Activated CD4-positive, alpha-beta memory T cell treated with anti-CD3 and anti-CD28 coated beads for 36 hours (primary cell): ENCODE data around the gene SLC24A4. TPM values are rescaled to one million over a fixed set of nuclear protein-coding genes. Genes with fewer than 3 reads are reported as not detected.
"Not testable (repeated sequence)": the region's sequence is repeated elsewhere in the genome, so short reads cannot be mapped to it uniquely, and the experiment has no call there.

ENCODE experiments used
- CTCF ChIA-PET: fragments of 350-600 bp; sonication (Branson Sonifier 250); formaldehyde crosslinking; loops from one replicate; lab custom pipeline; 2021; ENCODE audit warnings: antibody characterized with exemption, inconsistent platforms; lab: Charles Lee
- POLR2A ChIA-PET: fragments of 350-600 bp; sonication (Branson Sonifier 250); formaldehyde crosslinking; loops from one replicate; lab custom pipeline; 2021; ENCODE audit warnings: antibody characterized with exemption; lab: Charles Lee
- DNase-seq: peaks from one replicate; pipeline ENCODE4 v3.0.0-alpha.2; 2020
- H3K27ac Mint-ChIP-seq: one replicate; pipeline ENCODE4 v1.8.0; 2021; ENCODE audit warnings: mixed read lengths
- H3K27me3 Mint-ChIP-seq: one replicate; pipeline ENCODE4 v1.8.0; 2021; ENCODE audit warnings: mixed read lengths
- H3K36me3 Mint-ChIP-seq: one replicate; pipeline ENCODE4 v1.8.0; 2021; ENCODE audit warnings: mixed read lengths
- H3K4me1 Mint-ChIP-seq: one replicate; pipeline ENCODE4 v1.8.0; 2021; ENCODE audit warnings: low read depth, mixed read lengths
- H3K4me3 Mint-ChIP-seq: one replicate; pipeline ENCODE4 v1.8.0; 2021; ENCODE audit warnings: mild to moderate bottlenecking, mixed read lengths
- H3K9me3 Mint-ChIP-seq: one replicate; pipeline ENCODE4 v1.8.0; 2021; ENCODE audit warnings: mixed read lengths
- intact Hi-C: fragments of 100-400 bp; cut with micrococcal nuclease; formaldehyde crosslinking; loops from one replicate; pipeline ENCODE4 v1.15.1; 2023
- total RNA-seq, 2 experiments: library from RNA; stranded (reverse); gene quantifications; one replicate each; pipeline ENCODE4 v1.2.3, GENCODE V29; 2021

The SLC24A4 gene
- total RNA-seq, 2 experiments from 2014 or later: not detected

- DNase-seq: no peak
- H3K4me1 Mint-ChIP-seq: no peaks in the 10 kb centered on the region
- peaks cover 5% of the 10 kb centered on the region for H3K9me3 Mint-ChIP-seq
- peaks cover 17% of the 10 kb centered on the region for H3K27me3 Mint-ChIP-seq
- intact Hi-C loops: no loop called here
- ChIA-PET POLR2A (no interaction called here), CTCF (no interaction called here)
- no peak overlapping the region for H3K4me3 Mint-ChIP-seq
- H3K27ac Mint-ChIP-seq: no peak overlapping the region
- no peaks in the 10 kb centered on the region for H3K36me3 Mint-ChIP-seq
Observed at GRCh38 chr14:92398888-92399636, 76.1 kb downstream of the SLC24A4 start.

DNA sequence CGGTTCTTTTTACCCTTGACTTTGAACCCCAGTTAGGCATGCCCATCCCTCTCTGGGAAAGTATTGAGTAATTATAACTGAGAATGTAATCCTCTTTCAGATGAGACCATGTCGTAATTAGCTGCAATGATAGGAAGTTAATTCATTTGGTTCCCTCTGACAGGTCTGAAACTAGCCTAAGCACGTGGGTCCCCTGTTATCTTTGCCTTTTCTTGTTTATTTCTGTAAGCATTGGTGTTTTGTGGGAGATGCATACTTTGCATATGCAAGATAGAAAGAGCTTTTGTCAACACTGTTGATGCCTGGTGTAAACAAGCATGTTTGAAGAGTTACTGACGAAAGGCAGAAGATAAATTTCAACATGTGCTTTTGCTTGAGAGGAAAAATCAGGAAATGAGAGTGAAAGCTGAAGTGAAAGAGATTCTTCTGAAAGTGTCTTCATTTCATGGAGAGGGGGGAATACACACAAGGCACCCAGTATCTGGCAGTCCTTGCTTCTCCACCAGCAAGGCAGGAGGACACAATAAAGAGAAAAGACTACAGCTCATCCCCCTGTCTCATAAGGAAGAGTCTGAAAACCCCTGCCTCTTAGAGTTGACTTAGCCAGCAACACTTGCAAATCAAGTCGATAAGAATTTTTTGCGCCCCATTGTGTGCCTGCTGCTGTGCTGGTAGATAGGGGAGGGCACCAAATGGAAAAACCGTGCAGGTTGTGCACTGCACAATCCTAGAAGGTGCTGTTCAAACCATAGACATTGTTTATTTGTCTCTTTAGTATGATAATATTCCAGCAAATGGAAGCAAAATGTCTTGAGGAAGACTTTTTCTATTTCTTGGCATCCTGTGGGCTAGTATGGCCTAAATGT is 77.8 kb downstream of the SLC24A4 start:
- DNase-seq: no peak
- no peaks in the 10 kb centered on the region for H3K4me1 Mint-ChIP-seq
- CTCF ChIA-PET: no interaction called here
- POLR2A ChIA-PET: no interaction called here
- peaks cover 17% of the 10 kb centered on the region for H3K27me3 Mint-ChIP-seq
- peaks cover 5% of the 10 kb centered on the region for H3K9me3 Mint-ChIP-seq
- no peaks in the 10 kb centered on the region for H3K36me3 Mint-ChIP-seq
- H3K4me3 Mint-ChIP-seq: no peak overlapping the region
- H3K27ac Mint-ChIP-seq: no peak overlapping the region
- intact Hi-C loops: no loop called here

DNA sequence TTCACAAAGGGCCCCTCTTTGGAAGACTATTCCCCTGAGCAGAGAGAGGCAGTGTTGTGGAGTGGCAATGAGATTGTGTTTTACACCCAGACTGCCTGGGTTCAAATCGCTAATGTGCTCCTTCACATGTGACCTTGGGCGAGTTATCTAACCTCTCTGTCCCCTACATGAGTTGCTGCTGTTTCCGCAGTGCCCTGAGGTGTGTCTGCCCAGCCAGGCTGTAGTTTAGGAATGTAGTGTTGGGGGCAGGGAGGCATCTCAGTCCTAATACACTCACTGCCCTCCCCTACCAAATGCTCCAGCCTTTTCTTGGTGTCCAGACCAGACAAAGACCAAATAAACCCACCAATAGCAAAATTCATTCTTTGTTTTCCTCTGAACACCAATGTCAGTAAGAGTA is 78.6 kb downstream of the SLC24A4 start:
- intact Hi-C loops: no loop called here
- POLR2A ChIA-PET: no interaction called here
- no peak for DNase-seq
- no peak overlapping the region for H3K27ac Mint-ChIP-seq
- no peak overlapping the region for H3K4me3 Mint-ChIP-seq
- CTCF ChIA-PET: no interaction called here
- no peaks in the 10 kb centered on the region for H3K4me1 Mint-ChIP-seq
- H3K9me3 Mint-ChIP-seq: peaks cover 5% of the 10 kb centered on the region
- H3K36me3 Mint-ChIP-seq: no peaks in the 10 kb centered on the region
- peaks cover 17% of the 10 kb centered on the region for H3K27me3 Mint-ChIP-seq

- H3K27me3 Mint-ChIP-seq: peaks cover 17% of the 10 kb centered on the region
- DNase-seq, H3K4me3 Mint-ChIP-seq, H3K27ac Mint-ChIP-seq, intact Hi-C loops, H3K4me1 Mint-ChIP-seq, POLR2A ChIA-PET, H3K36me3 Mint-ChIP-seq, CTCF ChIA-PET, H3K9me3 Mint-ChIP-seq: not testable (repeated sequence)
Observed at GRCh38 chr14:92402500-92402899, 79.5 kb downstream of the SLC24A4 start.

GRCh38 chr14:92404018-92404417 is 81.1 kb downstream of the SLC24A4 start:
- peaks cover 10% of the 10 kb centered on the region for H3K27me3 Mint-ChIP-seq
- intact Hi-C loops: no loop called here
- H3K9me3 Mint-ChIP-seq: peaks cover 5% of the 10 kb centered on the region
- no peak for DNase-seq
- no peak overlapping the region for H3K27ac Mint-ChIP-seq
- no peaks in the 10 kb centered on the region for H3K36me3 Mint-ChIP-seq
- no peaks in the 10 kb centered on the region for H3K4me1 Mint-ChIP-seq
- ChIA-PET CTCF (no interaction called here), POLR2A (no interaction called here)
- H3K4me3 Mint-ChIP-seq: no peak overlapping the region

DNA sequence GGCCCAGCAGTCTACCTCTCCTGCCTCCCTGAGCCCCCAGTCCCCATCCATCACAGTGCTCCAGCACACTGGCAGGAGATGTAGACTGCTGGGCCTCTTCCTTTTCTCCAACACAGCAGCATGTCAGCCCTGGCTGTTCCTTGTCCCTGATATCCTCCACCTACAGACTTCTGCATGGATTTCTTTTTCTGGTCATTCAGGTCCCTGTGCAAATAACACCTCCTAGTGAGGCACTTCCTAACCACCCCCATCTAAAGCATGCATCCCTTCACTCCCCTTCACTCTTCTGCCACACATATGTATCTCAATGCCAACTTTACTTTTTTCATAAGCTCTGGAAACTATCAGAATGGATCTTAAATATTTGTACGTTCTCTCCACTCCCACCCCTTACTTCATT is 81.5 kb downstream of the SLC24A4 start:
- intact Hi-C loops: no loop called here
- no peaks in the 10 kb centered on the region for H3K4me1 Mint-ChIP-seq
- CTCF ChIA-PET: no interaction called here

GRCh38 chr14:92404938-92405337 is 82.0 kb downstream of the SLC24A4 start:
- Mint-ChIP-seq H3K4me1 (no peaks in the 10 kb centered on the region), H3K27me3 (peaks cover 4% of the 10 kb centered on the region), H3K9me3 (peaks cover 5% of the 10 kb centered on the region), H3K4me3 (no peak overlapping the region), H3K36me3 (no peaks in the 10 kb centered on the region), H3K27ac (no peak overlapping the region)
- no peak for DNase-seq
- POLR2A ChIA-PET: no interaction called here
- intact Hi-C loops: no loop called here
- CTCF ChIA-PET: no interaction called here

More for the DNA sequence above, 81.5 kb downstream of the SLC24A4 start:
- peaks cover 5% of the 10 kb centered on the region for H3K9me3 Mint-ChIP-seq
- POLR2A ChIA-PET: no interaction called here
- peaks cover 8% of the 10 kb centered on the region for H3K27me3 Mint-ChIP-seq
- DNase-seq: no peak
- H3K27ac Mint-ChIP-seq: no peak overlapping the region
- H3K36me3 Mint-ChIP-seq: no peaks in the 10 kb centered on the region
- no peak overlapping the region for H3K4me3 Mint-ChIP-seq

GRCh38 chr14:92407410-92407809 is 84.4 kb downstream of the SLC24A4 start:
- Mint-ChIP-seq H3K36me3 (no peaks in the 10 kb centered on the region), H3K4me1 (no peaks in the 10 kb centered on the region), H3K4me3 (no peak overlapping the region), H3K9me3 (peaks cover 3% of the 10 kb centered on the region), H3K27ac (no peak overlapping the region), H3K27me3 (peaks cover 1% of the 10 kb centered on the region)
- intact Hi-C loops: no loop called here
- DNase-seq: no peak
- ChIA-PET POLR2A (no interaction called here), CTCF (no interaction called here)

GRCh38 chr14:92409043-92409442 is 86.1 kb downstream of the SLC24A4 start:
- H3K4me3 Mint-ChIP-seq: no peak overlapping the region
- no peaks in the 10 kb centered on the region for H3K4me1 Mint-ChIP-seq
- no peak overlapping the region for H3K27ac Mint-ChIP-seq
- no peaks in the 10 kb centered on the region for H3K36me3 Mint-ChIP-seq
- no peak for DNase-seq
- intact Hi-C loops: no loop called here
- CTCF ChIA-PET: interaction anchor here (1.3 kb wide), 1 partner anchor 57 kb away, joined by 3 read pairs; no protein-coding TSS in a partner anchor
- POLR2A ChIA-PET: no interaction called here
- H3K27me3 Mint-ChIP-seq: peaks cover 6% of the 10 kb centered on the region
- no peaks in the 10 kb centered on the region for H3K9me3 Mint-ChIP-seq

GRCh38 chr14:92411135-92411534 is 88.2 kb downstream of the SLC24A4 start:
- Mint-ChIP-seq H3K27ac (no peak overlapping the region), H3K36me3 (no peaks in the 10 kb centered on the region), H3K4me1 (no peaks in the 10 kb centered on the region), H3K27me3 (peaks cover 6% of the 10 kb centered on the region), H3K9me3 (no peaks in the 10 kb centered on the region), H3K4me3 (no peak overlapping the region)
- intact Hi-C loops: no loop called here
- POLR2A ChIA-PET: no interaction called here
- DNase-seq: no peak
- CTCF ChIA-PET: no interaction called here

GRCh38 chr14:92411941-92412340 is 89.0 kb downstream of the SLC24A4 start:
- peaks cover 6% of the 10 kb centered on the region for H3K27me3 Mint-ChIP-seq
- intact Hi-C loops: no loop called here
- H3K4me1 Mint-ChIP-seq: no peaks in the 10 kb centered on the region
- CTCF ChIA-PET: no interaction called here
- POLR2A ChIA-PET: no interaction called here
- DNase-seq: no peak
- H3K9me3 Mint-ChIP-seq: no peaks in the 10 kb centered on the region
- no peaks in the 10 kb centered on the region for H3K36me3 Mint-ChIP-seq
- H3K4me3 Mint-ChIP-seq: no peak overlapping the region
- no peak overlapping the region for H3K27ac Mint-ChIP-seq

- no peaks in the 10 kb centered on the region for H3K9me3 Mint-ChIP-seq
- no peaks in the 10 kb centered on the region for H3K36me3 Mint-ChIP-seq
- H3K27me3 Mint-ChIP-seq: peaks cover 6% of the 10 kb centered on the region
- POLR2A ChIA-PET: no interaction called here
- intact Hi-C loops: no loop called here
- H3K4me3 Mint-ChIP-seq: no peak overlapping the region
- H3K27ac Mint-ChIP-seq: no peak overlapping the region
- CTCF ChIA-PET: no interaction called here
- no peaks in the 10 kb centered on the region for H3K4me1 Mint-ChIP-seq
- DNase-seq: no peak
Observed at GRCh38 chr14:92412912-92413311, 89.9 kb downstream of the SLC24A4 start.
